NCI-H526 treated with DMSO at 0.1 percent for 48 hours (cell line): ENCODE results near the gene CCBE1.
"Not testable (repeated sequence)": the region's sequence is repeated elsewhere in the genome, so short reads cannot be mapped to it uniquely, and the experiment has no call there.

Experiments used
- DNase-seq: peaks from one replicate; lab custom pipeline; 2025; lab: John Stamatoyannopoulos, UW

Gene CCBE1

DNA sequence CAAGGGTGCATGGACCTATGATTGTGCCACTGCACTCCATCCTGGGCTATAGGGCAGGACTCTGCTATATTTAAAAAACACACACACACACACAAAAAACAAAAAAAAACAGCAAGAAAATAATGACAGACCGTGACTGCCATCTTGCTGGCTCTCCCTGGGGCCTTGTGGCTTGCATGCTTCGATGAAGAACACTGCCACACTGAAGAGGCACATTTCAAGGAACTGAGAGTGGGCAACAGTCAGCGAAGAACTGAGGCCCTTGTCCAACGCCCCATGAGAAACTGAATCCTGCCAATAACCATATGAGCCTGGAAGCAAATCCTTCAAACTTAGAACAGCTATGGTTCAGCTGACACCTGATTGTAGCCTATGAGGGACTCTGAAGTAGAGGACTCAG lies 158.1 kb downstream of the CCBE1 start:
- DNase-seq = no peak

GRCh38 chr18:59537579-59537978 lies 159.6 kb downstream of the CCBE1 start:
- DNase-seq = no peak

GRCh38 chr18:59536166-59536565 lies 161.1 kb downstream of the CCBE1 start:
- no peak for DNase-seq

GRCh38 chr18:59535055-59535454 lies 162.2 kb downstream of the CCBE1 start:
- DNase-seq = no peak

DNA sequence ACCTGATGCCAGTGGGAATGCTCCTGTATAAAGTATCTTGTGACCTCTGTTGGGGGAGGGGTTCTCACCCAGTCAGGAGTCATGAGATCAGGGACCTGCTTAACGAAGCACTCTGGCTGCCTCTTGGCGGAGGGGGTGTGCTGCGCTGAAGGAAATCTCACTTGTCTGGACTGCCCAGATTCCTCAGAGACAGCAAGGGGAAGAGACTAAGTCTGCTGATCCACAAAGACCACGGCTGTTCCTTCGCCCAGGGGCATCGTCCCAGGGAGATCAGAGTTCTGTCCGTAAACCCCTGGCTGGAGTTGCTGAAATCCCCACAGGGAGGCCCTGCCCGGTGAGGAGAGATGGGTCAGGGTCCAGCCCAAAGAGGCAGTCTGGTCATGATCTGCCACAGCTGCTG lies 168.4 kb downstream of the CCBE1 start:
- no peak for DNase-seq

GRCh38 chr18:59520562-59521355 lies 176.5 kb downstream of the CCBE1 start:
- no peak for DNase-seq

GRCh38 chr18:59518705-59519104 lies 178.5 kb downstream of the CCBE1 start:
- no peak for DNase-seq

- DNase-seq = no peak
Measured at GRCh38 chr18:59517446-59518165, 179.6 kb downstream of the CCBE1 start.

DNA sequence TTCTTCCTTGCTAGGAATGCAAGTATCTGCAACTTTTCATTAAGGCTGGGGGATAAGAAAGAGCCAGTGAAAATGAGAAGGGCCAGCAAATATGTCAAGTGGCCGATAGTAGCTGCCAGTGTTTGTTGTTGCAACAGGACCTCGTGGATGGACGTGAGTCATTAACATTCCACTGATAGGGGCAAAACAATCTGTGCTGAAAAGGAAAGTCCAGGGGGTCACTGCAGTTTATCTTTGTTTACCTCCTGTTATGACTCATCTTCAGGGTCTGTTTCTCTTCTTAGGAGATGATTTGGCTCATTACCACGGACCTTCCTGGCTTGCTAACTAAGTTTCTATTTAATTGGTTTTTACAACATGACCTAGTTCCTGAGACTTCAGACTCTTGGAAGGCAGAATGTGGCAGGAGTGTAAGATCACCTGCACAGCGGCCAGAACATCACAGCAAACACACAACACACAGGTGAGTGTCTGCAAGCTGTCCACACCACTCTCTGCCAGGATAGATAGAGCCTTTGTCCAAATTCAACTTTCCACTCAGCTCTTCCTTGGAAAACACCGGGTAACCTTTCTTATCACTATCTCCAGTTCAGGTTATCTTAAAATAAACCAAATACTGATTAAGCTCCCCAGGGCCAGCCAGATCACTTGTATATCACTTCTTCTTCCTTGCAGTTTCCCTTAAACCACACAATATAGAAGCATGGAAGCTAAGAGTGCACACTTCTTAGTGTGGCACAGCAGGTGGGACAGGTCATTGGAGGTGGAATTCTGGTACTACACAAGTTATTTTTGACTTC lies 180.7 kb downstream of the CCBE1 start:
- DNase-seq = no peak

DNA sequence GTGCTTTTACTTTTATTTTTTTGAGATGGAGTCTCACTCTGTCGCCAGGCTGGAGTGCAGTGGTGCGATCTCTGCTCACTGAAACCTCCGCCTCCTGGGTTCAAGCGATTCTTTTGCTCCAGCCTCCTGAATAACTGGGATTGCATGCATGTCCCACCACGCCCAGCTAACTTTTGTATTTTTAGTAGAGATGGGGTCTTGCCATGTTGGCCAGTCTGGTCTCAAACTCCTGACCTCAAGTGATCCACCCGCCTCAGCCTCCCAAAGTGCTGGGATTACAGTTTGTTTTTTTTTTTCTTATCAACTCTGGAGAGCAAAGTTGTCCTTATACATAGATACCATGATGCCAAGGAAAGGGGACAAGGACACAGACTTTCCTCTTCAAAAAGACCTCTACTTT lies 181.3 kb downstream of the CCBE1 start:
- DNase-seq = not testable (repeated sequence)

GRCh38 chr18:59515147-59515546 lies 182.1 kb downstream of the CCBE1 start:
- no peak for DNase-seq

- DNase-seq = no peak
Measured at GRCh38 chr18:59514203-59514602, 183.0 kb downstream of the CCBE1 start.

- DNase-seq = no peak
Measured at GRCh38 chr18:59512025-59512755, 185.0 kb downstream of the CCBE1 start.

- no peak for DNase-seq
Measured at GRCh38 chr18:59509481-59510442, 187.5 kb downstream of the CCBE1 start.

DNA sequence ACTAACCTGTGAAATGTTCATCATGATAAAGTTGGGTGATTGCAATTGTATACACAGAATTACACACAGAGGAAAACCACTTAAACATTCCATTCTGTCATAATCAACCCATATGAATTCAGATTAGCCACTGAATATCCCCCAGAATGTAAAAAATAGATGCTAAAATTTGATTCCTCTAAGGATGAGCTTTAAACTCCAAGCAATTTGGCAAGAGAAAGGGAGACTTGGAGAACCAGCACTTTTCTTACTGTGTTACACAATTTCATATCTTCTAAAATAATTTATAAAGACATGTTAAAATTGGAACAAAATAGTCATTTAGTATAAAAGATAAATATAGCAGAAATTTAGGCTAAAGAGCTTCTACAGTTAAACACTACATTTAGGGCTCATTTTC lies 191.9 kb downstream of the CCBE1 start:
- DNase-seq = no peak

GRCh38 chr18:59502274-59503175 lies 194.7 kb downstream of the CCBE1 start:
- DNase-seq = no peak

DNA sequence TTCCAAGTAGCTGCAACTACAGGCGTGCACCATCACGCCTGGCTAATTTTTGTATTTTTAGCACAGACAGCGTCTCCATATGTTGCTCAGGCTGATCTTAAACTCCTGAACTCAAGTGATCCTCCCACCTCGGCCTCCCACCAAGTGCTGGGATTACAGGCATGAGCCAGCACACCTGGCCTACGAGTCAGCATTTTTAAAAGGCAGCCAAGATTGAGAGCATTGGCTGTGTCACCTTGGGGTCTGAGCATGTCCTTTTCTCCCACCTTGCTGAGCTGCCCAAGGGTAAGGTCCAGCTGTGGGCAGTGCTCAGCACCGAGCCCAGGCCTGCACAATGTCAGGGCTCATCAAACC lies 195.3 kb downstream of the CCBE1 start:
- no peak for DNase-seq

DNA sequence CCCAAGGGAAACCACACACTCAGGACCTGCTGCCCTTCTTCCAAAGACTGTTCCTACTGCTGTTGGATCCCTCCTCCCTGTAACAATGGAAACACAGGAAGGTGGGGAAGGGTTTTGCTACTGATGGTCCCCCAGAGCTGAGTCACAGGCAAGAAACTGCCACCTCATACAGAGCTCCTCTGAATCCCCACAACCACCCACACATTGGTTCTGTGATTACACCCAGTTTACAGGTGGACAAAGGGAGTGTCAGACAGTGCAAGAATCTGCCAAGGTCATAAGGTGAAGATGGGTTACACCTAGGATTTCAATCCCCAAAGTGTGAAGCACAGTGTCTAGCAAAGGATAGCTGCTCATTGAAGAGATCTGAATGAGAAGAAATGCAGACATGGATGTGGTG lies 196.5 kb downstream of the CCBE1 start:
- no peak for DNase-seq

- no peak for DNase-seq
Measured at GRCh38 chr18:59498506-59499086, 198.6 kb downstream of the CCBE1 start.
